Adipose tissue (tissue), 3 donors: Measurements from ENCODE around the gene PSMG1. TPM values are rescaled to one million over a fixed set of nuclear protein-coding genes. Genes with fewer than 3 reads are reported as not detected.

ENCODE experiments used
- H3K27ac ChIP-seq: one replicate; pipeline ENCODE4 v1.5.1; 2013; ENCODE audit warnings: low read depth, low read length
- WGBS, 3 donors: extraction: QIAGEN DNeasy Blood & Tissue Kit; methylation state at CpG; one replicate each; pipeline ENCODE4 v1.1.7; 2013; 5-methylcytosine and 5-hydroxymethylcytosine counted together
- polyA plus RNA-seq, 3 donors: library from polyadenylated mRNA; stranded (reverse); fragments of 200-250 nt; gene quantifications; one replicate each; pipeline ENCODE4 v1.2.3, GENCODE V29; 2013
- donor health status: healthy with polysubstance abuse.
- donor health status: Bipolar disorder and iron deficiency.
- donor health status: healthy.

Gene PSMG1
- polyA plus RNA-seq, 3 donors = 26.2 to 36.5 (median 27.3) TPM

DNA sequence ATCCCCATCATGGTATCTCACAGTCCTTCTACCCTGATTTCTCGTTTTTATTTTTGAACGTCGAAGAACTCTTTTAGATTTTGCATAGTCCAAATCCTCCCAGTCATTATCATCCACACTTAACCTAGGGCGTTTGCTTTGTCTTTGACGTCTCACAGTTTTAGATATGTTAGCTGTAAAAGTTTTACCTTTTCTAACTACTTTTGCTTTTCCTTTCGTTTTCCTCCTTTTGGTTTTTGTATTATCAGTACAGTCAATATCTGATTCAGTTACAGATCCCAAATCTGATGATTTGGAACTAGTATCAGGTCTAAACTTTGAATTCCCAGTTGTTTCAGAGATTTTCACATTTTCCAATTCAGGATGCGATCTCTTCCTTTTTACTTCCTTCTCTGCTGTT is 13.1 kb upstream of the PSMG1 start:
- no peak overlapping the region for H3K27ac ChIP-seq
- WGBS, 3 donors = 86 to 88% (median 87%) methylated on average over 7 of the region's 7 CpGs

DNA sequence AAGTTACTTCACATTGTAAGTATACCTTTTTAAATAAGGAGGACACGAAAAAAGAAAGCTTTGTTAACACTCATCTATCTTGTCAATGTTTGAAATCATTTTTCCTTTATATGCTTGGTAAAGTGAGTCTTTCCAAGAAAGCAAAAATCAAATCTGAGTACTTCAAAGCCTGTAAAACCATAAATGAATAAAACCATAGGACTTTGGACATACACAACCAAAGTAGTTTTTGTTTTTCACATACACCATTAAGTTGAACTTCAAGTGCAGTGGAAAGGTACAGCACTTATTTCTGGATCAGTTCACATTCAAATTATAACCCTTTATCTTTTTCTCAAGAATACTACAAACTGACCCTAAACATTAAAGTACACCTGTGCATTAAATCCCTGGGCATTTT is 10.1 kb upstream of the PSMG1 start:
- H3K27ac ChIP-seq = no peak overlapping the region
- 89 to 94% (median 89%) methylated on average over 1 of the region's 1 CpG for WGBS, 3 donors

DNA sequence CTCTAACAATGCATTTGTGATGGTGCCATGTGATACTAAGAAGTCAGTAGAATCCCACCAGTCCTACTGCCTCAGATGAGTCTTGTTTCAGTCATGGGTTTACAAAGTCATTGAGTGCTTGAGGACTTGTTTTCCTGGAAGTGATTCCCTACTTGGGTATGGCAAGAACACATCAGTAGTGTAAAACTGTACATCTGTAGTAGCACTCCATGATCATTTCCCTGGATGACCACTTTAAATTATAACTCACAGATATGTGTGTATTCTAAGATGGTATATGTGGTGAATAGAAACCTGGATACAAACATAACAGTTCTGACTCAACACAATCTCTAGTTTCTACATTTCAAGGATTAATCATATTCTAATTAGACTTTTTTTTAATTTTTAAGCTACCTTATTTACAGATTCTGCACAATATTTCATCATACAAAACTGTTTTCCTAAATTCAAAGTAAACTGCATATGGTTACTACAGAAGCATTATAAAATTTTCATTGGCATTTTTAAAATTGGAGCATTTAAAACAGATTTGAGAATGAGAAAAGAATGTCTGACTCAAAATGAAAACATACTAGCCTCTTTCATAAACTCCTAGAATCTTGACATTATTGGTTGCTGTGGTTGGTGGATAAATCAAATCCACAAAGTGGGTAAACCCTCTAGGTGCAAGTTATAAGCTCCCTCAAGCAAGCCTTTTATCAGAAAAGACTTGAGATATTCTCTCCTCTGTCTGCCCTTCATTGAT is 6.8 kb upstream of the PSMG1 start:
- no peak overlapping the region for H3K27ac ChIP-seq

DNA sequence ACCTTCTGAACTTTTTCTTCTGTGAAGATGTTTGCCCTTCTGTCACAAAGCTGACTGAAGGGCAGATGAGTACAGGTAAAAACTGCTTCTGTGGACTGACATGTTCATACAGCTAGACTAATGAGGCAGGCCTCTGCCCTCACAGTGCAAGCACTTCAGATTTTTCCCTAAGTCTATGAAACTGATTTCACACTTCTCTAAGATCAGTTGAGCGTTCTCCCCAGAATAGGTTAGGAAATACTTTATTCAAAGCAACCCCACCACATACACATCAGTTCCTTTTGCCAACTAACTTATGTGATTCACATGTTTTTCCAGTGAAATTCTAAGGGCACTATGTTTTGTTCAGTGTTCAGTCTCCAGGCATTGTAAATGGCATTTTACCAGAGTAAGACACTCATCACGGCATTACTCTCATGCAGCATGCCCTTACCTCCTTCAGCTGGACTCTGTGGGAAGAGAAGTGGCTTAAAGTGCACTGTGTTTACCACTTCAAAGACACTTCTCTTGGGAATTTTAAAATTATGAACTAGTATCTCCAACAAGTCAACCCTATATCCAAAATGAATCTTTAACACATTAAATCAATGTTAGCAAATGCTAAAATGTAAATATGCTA is 5.4 kb upstream of the PSMG1 start:
- no peak overlapping the region for H3K27ac ChIP-seq
- 69 to 87% (median 77%) methylated on average over 2 of the region's 2 CpGs for WGBS, 3 donors

DNA sequence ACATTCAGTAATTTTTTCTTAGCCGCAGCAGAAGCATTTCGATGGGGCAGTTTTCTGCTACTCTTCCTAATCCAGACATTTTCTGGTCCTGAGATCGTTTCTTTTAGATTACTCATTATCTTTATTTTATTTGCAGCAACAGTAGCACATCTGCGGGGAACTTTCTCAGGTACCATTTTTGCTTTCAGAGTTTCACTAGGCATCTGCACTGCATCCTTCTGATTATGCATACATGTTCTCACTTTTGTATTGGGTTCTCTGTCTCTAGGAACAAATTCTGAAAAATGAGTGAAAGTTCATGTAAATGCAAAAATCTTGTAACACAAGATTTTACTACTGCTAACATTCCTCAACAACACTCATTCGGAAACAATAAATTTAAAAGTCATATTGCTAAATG is 3.9 kb upstream of the PSMG1 start:
- 74 to 86% (median 83%) methylated on average over 5 of the region's 5 CpGs for WGBS, 3 donors
- no peak overlapping the region for H3K27ac ChIP-seq

DNA sequence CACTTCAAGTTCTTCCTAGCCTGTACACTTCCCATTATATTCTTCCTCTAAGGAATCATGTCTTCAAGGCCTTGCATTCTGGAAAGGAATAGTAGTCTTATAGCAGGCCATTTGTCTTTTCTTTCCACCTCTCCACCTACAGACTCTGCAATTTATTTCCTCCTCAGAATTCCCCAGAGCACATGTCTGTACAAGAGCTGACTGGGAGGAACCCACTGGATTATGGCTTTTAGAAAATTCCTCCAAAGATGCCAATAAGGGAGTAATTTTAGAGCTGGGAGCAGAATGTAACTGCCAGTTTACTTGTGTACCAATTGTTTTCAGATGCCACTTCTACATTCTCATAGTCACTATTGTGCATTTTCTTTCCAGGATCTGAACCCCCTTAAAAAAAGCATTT is 3.4 kb upstream of the PSMG1 start:
- H3K27ac ChIP-seq = no peak overlapping the region

DNA sequence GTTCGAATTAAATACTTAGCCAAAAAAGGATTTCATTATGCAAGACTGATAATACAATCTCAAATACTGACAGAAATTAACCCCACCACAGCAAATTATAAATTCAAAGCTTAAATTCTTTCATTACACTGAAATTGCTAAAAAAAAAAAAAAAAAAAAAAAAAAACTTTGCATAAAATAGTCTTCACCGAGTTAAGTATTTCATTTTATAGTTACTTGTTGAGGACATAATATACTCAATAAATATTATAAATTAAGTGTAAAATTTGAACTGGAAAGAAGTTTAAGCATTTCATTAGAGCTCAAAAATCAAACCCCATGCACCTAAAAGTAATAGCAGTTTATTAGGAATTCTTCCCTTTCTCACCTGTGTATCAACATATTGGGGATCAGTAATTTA is 1.9 kb upstream of the PSMG1 start:
- 75 to 89% (median 83%) methylated on average over 2 of the region's 2 CpGs for WGBS, 3 donors

DNA sequence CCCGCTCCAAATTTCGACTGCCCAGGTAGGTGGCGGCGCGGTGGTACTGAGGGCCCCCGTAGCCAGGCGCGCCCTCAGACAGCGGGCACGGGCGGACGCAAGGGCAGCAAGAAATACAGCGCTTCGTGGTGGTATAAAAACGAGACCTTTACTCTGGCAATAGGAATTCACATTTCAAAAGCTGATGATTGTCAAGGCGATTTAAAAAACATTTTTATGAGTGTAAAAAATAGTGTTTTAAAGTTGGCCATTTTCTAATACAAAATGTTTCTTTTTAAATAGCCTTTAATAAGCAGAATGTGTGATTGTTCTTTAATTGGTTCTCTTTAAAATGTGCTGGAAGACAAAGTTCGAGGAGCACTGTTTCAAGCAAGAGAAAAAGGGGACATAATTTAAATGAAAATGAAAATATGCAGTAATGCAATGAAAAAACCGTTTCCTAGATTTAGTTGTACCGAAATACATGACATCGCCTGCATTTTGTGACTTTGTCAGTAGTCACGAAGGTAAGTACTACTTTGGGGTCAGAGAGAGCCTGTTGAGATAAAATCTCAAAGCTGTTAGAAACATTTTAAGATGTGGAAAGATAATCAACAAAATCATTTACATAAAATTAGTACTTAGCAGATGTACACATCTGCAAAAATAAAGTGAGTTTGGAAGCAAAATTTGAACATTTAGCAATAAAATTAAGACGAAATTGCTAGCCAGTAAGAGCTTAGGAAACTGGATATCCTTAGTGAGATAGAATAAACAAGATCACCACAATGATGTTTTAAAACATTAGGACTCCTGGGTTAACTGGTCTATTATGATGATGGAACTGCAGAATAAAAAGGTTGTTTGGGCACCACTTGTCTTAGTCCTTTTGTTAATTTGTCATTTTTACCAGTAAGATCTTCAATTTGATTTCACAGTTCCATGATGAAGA is 1.1 kb upstream of the PSMG1 start:
- H3K27ac ChIP-seq = peak overlapping the region; percentile 11
- 3 to 4% (median 3%) methylated on average over 22 of the region's 22 CpGs for WGBS, 3 donors

More for the DNA sequence above, 1.9 kb upstream of the PSMG1 start:
- no peak overlapping the region for H3K27ac ChIP-seq

DNA sequence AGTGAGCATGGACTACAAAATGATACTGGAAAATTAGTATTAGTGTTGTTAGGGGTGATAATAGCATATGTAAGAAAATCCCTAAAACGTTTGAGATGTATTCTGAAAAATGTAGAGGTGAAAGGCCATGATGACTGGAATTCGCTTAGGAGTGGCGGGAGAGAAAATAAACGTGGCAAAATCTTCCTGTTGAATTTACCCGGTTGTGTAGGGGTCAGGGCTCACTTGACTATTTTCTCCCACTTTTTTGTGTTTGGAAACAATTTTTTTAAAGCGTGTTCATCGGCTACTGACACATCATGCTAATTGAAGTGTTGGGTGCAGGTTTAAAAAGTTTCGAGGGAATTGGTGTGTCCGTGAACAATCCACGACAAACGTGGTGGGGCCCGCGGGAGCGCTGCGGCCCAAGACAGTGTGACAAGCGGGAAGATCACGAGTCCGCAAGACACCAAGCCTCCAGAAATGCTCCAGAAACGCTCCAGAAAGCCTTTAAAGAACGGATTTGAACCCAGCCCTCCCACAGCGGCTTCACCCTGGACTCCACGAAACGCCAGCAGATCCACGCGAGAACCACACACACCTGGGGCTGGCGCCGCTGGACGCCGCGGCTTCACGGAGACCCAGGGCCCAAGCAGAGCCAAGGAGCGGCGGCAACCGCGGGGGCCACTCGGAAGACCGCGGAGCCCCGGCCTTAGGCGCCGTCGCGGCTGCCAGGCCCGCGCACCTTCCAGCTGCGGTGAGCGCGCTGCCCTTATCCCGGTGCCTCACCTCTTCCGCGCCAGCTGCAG is 573 bp downstream of the PSMG1 start:
- H3K27ac ChIP-seq = peak overlapping the region; percentile 72
- WGBS, 3 donors = 1 to 2% (median 1%) methylated on average over 48 to 51 of the region's 51 CpGs

DNA sequence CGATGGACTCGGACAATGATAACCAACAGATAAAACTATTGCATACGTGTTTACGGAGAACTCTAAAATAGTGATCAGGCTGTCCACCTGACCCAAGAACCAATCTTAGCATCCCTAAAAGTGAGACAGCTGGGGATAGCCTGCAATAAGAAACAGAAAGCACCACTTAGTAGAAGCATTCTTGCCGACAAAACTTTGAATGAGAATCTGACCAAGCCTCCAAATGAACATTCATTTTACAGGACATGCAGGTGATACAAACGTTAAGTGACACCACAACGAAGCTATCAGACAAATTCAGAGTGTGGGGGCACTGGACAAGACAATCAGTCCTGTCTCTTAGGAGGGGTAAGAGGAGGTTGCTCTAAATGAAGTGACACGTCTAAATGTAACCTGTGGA is 1.2 kb downstream of the PSMG1 start:
- 50 to 62% (median 61%) methylated on average over 8 of the region's 8 CpGs for WGBS, 3 donors
- no peak overlapping the region for H3K27ac ChIP-seq

DNA sequence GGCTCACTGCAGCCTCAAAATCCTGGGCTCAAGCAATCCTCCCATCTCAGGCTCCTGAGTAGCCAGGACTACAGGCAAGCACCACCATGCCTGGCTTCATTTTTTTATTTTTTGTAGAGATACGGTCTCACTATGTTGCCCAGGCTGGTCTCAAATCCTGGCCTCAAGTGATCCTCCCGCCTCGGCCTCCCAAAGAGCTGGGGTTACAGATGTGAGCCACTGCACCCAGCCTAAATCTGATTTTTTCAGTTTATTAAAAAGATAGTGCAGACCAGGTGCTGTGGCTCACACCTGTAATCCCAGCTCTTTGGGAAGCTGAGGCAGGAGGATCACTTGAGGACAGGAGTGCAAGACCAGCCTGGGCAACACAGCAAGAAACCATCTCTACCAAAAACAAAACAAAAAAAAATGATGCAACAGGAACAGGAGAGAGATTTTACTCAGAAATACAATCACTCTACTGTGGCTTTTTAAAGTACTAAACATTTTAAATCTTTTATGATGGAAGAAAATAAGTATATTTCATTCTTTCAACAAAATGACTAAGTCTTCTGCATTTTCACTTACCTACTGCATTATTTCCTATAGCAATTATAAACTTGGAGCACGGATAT is 1.9 kb downstream of the PSMG1 start:
- 86 to 92% (median 88%) methylated on average over 4 of the region's 4 CpGs for WGBS, 3 donors
- H3K27ac ChIP-seq = no peak overlapping the region

DNA sequence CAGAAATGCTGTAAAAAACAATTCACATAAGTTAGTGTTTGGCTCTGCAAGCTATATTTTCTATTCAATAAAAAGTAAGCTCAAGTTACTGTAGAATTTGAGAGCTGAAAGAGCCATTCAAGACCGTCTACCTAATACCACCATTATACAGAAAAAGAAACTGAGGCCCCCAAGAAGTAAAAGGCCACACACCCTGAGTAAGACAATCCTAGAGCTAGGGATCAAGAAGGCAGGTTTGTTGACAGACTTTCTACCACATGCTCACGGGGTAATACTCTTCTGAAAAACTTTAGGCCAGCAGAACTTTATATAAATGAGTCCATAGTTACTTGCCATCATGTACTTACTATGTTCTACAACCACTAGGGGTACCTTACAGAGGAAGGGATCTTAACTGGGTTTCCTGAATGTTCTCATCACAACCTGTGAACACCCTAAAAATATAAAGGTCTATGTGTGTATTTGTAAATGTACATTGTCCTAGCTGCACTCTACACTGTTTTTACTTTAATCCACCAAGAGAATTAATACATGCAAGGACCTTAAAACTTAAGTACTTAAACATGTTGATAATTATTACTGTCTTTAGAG is 2.7 kb downstream of the PSMG1 start:
- H3K27ac ChIP-seq = no peak overlapping the region
- 92 to 96% (median 93%) methylated on average over 2 of the region's 2 CpGs for WGBS, 3 donors

DNA sequence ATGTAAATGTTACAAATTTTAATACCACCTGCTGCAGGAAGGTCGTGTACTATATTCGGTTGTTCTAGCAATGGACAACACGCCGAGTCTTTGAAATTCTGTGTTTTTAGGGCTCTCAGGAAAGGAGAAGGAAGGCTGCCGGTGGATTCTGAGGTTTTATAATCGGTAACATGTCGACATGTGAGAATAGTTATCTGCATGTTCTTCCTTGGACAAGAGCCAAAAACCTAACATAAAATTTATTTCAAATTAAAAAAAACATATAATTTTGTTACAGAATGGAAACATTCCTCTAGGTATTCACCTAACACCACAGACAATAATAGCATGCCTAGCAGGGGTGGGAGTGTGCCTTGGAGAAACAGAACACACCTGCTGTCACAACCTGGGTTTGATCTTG is 4.8 kb downstream of the PSMG1 start:
- no peak overlapping the region for H3K27ac ChIP-seq
- WGBS, 3 donors = 65 to 89% (median 67%) methylated on average over 7 of the region's 7 CpGs

DNA sequence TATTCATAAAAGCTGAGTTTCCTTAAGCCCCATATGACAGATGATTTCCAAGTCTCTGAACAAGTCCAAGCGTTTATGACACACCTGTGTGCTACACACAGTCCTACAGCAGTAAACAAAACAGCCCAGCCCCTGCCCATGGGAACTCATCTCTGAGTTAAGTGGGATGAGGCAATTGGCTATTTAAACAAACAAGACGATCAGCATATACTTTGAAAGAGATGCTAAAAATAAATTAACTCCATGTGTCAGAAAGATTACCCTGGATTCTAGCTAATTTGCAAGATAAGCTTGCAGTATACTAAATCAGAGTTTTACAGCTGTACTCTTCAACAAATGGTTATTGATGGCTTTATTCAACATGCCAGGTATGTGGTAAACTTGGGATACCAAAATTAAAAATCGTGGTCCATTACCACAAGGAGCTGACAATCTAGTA is 7.0 kb downstream of the PSMG1 start:
- 35 to 39% (median 35%) methylated on average over 3 of the region's 3 CpGs for WGBS, 3 donors

DNA sequence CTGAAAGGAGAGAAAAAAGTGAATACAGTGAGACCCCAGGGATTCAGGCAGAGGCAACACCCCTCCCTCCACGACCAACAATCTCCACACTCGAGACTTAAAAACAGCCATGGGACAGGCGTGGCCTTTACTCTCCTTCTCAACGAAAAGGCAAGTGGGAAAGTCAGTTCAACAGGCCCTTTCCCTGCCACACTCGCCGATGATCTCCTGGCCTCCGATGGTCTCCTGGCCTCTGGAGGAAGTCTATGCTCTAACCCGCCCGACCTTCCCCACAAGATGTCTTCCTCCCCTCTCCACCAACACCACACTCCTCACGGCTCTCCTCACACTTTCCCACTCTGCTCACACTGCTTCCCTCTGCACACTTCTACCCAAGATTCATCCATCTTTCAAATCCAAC is 7.6 kb downstream of the PSMG1 start:
- WGBS, 3 donors = 78 to 89% (median 83%) methylated on average over 10 of the region's 10 CpGs
- H3K27ac ChIP-seq = no peak overlapping the region

More for the DNA sequence above, 7.0 kb downstream of the PSMG1 start:
- no peak overlapping the region for H3K27ac ChIP-seq

DNA sequence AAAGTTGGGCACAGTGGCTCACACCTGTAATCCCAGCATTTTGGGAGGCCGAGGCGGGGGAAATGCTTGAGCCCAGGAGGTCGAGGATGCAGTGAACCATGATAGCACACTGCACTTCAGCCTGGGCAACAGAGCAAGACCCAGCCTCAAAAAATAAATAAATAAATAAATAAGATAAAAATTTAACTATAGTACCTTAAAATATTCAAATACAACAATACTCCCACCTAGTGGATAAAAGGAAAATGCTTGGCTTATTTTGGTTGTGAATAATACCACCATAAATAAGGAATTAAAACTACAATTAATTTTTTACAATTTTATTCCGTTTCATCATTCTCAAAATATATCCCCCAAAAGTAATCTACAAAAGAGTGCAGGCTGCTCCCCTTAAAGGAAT is 8.1 kb downstream of the PSMG1 start:
- WGBS, 3 donors = 87 to 89% (median 89%) methylated on average over 4 of the region's 4 CpGs
- H3K27ac ChIP-seq = no peak overlapping the region

DNA sequence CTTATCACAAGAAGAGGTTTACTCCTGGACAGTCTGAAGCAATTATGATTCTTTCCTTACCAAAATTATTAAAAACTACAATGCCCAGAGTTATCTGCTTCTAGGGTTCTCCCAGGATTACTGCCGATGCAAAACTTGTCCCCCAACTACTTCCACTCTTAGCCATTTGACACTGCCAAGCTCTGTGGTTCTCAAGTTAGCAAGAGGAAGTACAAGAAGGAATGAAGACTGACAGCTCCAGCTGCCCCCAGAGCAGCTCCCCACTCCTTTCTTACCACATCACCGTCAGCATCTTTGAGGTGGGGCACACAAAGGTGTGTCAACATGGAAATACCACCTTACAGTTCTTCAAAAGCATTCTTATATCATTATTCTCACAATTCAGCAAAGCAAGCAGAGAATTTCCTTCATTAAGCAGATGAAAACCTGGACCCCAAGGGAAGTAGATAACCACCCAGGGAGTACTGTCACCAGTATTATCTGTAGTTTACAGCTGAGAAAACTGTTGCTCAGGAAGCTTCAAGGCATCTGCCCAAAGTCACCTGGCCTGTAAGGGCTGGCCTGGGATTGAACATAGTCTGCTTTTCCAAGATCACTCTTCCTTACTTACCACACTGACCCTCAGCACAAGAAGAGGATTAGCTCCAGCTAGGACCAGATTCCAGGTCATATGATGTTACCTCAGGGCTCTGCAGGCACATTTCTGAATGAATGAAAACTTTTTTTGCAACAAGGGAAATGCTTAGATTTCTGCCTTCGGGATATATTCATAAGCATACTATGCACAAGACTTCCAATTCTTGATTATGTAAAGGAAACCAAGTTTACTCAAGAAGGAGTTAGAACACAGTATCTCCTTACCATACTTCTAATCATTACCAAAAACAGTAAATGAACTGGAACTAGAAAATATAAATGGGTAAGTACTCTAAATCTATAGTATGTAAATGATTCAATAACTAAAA is 9.3 kb downstream of the PSMG1 start:
- 62 to 83% (median 74%) methylated on average over 3 of the region's 3 CpGs for WGBS, 3 donors
- no peak overlapping the region for H3K27ac ChIP-seq
